Muscle of back (tissue), 13 donors: Measurements from ENCODE around the gene KRTAP12-3. TPM values are rescaled to one million over a fixed set of nuclear protein-coding genes. Genes with fewer than 3 reads are reported as not detected.
"Not testable (repeated sequence)": the region's sequence is repeated elsewhere in the genome, so short reads cannot be mapped to it uniquely, and the experiment has no call there.

Experiments used
- DNase-seq, 3 donors: peaks; one replicate each; pipeline versions ENCODE4 v3.0.0 to v3.0.0-alpha.2; 2013
- long read RNA-seq, 9 donors: transcript quantifications; one replicate each; lab custom pipeline, GENCODE V29; 2026
- polyA plus RNA-seq, 10 donors: library from polyadenylated mRNA; unstranded; fragments of 120-200 nt; gene quantifications; one replicate each; pipeline ENCODE4 v1.2.1, GENCODE V29; 2013; ENCODE audit not compliant: insufficient read length in 10 of 10

KRTAP12-3 gene
- not detected for polyA plus RNA-seq
- long read RNA-seq, donor 1: 0 reads
- long read RNA-seq, donor 2: 0 reads
- long read RNA-seq, donor 3: 0 reads
- long read RNA-seq, donor 4: 0 reads
- long read RNA-seq, donor 5: 0 reads
- long read RNA-seq, donor 6: 0 reads
- long read RNA-seq, donor 7: 0 reads
- long read RNA-seq, donor 8: 0 reads
- long read RNA-seq, donor 9: 0 reads

GRCh38 chr21:44657635-44658540, at the start of gene KRTAP12-3:
Gene KRTAP12-3 (plus strand): TSS chr21:44657932. CDS start chr21:44657980, 48 bp downstream.
- no peak for DNase-seq

GRCh38 chr21:44609193-44609592, 48.5 kb upstream of the KRTAP12-3 start:
- DNase-seq: no peak

GRCh38 chr21:44610157-44610843, 47.4 kb upstream of the KRTAP12-3 start:
- not testable (repeated sequence) for DNase-seq

- no peak for DNase-seq
Observed at GRCh38 chr21:44611551-44611950, 46.2 kb upstream of the KRTAP12-3 start.

GRCh38 chr21:44612029-44612486, 45.7 kb upstream of the KRTAP12-3 start, which contains the start of gene KRTAP10-8:
Gene KRTAP10-8 (plus strand): TSS chr21:44612079. CDS start chr21:44612101, 22 bp downstream.
- no peak for DNase-seq

GRCh38 chr21:44612669-44613229, 45.0 kb upstream of the KRTAP12-3 start:
- no peak for DNase-seq

- no peak for DNase-seq
Observed at GRCh38 chr21:44613386-44614155, 44.2 kb upstream of the KRTAP12-3 start.

- DNase-seq: no peak
Observed at GRCh38 chr21:44614161-44614631, 43.5 kb upstream of the KRTAP12-3 start.

GRCh38 chr21:44614961-44615391, 42.8 kb upstream of the KRTAP12-3 start:
- no peak for DNase-seq

GRCh38 chr21:44615466-44615865, 42.3 kb upstream of the KRTAP12-3 start:
- no peak for DNase-seq

GRCh38 chr21:44615911-44616590, 41.7 kb upstream of the KRTAP12-3 start:
- no peak for DNase-seq

- DNase-seq: no peak
Observed at GRCh38 chr21:44616591-44616926, 41.2 kb upstream of the KRTAP12-3 start.

GRCh38 chr21:44617071-44617501, 40.6 kb upstream of the KRTAP12-3 start:
- no peak for DNase-seq

- no peak for DNase-seq
Observed at GRCh38 chr21:44618504-44618903, 39.2 kb upstream of the KRTAP12-3 start.

- DNase-seq: no peak
Observed at GRCh38 chr21:44618909-44619308, 38.8 kb upstream of the KRTAP12-3 start.

GRCh38 chr21:44619886-44620285, 37.8 kb upstream of the KRTAP12-3 start:
- no peak for DNase-seq

- DNase-seq: no peak
Observed at GRCh38 chr21:44623575-44623974, 34.2 kb upstream of the KRTAP12-3 start.

GRCh38 chr21:44625756-44626155, 32.0 kb upstream of the KRTAP12-3 start:
- DNase-seq: no peak

- DNase-seq: no peak
Observed at GRCh38 chr21:44626262-44626661, 31.5 kb upstream of the KRTAP12-3 start.

- DNase-seq: no peak
Observed at GRCh38 chr21:44626673-44627143, 31.0 kb upstream of the KRTAP12-3 start, which contains the start of gene KRTAP10-9. Gene KRTAP10-9 (plus strand): TSS chr21:44627093. CDS start chr21:44627172, 79 bp downstream.
